Fibroblast of pulmonary artery (primary cell): ENCODE data around the gene HTR6.
A peak's percentile ranks its signal among the peaks of the same experiment; 100 is the strongest.

Experiments used
- DNase-seq: peaks from one replicate; pipeline ENCODE4 v3.0.0-alpha.2; 2010; ENCODE audit warnings: low read depth
- H3K4me3 ChIP-seq: replicated peaks from 2 replicates; pipeline ENCODE4 v1.5.1; 2011; ENCODE audit warnings: low read depth, mild to moderate bottlenecking, control low read depth, low read length, moderate library complexity
- TF ChIP-seq, protein P1 (sequence below): IDR thresholded peaks from 2 replicates; pipeline ENCODE4 v1.5.1; 2011; ENCODE audit warnings: mild to moderate bottlenecking, control low read depth, low read length, inconsistent platforms; ENCODE audit errors: missing control alignments

HTR6 gene

DNA sequence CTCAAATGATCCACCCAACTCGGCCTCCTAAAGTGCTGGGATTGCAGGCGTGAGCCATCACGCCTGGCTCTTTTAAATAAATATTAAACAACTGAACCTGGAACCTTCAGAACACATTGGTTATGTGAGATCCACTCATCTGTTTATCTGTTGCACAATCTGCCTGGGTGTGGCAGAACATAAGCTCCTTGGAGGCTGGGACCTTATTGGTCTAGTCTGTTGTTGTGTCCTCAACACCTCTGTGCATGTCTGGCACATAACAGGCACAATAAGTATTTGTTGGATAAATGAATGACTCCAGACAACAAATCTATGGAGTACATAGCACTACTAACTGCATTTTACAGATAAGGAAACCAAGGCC, 24.7 kb upstream of the HTR6 start:
- TF ChIP-seq, protein P1, sequence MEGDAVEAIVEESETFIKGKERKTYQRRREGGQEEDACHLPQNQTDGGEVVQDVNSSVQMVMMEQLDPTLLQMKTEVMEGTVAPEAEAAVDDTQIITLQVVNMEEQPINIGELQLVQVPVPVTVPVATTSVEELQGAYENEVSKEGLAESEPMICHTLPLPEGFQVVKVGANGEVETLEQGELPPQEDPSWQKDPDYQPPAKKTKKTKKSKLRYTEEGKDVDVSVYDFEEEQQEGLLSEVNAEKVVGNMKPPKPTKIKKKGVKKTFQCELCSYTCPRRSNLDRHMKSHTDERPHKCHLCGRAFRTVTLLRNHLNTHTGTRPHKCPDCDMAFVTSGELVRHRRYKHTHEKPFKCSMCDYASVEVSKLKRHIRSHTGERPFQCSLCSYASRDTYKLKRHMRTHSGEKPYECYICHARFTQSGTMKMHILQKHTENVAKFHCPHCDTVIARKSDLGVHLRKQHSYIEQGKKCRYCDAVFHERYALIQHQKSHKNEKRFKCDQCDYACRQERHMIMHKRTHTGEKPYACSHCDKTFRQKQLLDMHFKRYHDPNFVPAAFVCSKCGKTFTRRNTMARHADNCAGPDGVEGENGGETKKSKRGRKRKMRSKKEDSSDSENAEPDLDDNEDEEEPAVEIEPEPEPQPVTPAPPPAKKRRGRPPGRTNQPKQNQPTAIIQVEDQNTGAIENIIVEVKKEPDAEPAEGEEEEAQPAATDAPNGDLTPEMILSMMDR = no peak
- no peak overlapping the region for H3K4me3 ChIP-seq
- DNase-seq = no peak

DNA sequence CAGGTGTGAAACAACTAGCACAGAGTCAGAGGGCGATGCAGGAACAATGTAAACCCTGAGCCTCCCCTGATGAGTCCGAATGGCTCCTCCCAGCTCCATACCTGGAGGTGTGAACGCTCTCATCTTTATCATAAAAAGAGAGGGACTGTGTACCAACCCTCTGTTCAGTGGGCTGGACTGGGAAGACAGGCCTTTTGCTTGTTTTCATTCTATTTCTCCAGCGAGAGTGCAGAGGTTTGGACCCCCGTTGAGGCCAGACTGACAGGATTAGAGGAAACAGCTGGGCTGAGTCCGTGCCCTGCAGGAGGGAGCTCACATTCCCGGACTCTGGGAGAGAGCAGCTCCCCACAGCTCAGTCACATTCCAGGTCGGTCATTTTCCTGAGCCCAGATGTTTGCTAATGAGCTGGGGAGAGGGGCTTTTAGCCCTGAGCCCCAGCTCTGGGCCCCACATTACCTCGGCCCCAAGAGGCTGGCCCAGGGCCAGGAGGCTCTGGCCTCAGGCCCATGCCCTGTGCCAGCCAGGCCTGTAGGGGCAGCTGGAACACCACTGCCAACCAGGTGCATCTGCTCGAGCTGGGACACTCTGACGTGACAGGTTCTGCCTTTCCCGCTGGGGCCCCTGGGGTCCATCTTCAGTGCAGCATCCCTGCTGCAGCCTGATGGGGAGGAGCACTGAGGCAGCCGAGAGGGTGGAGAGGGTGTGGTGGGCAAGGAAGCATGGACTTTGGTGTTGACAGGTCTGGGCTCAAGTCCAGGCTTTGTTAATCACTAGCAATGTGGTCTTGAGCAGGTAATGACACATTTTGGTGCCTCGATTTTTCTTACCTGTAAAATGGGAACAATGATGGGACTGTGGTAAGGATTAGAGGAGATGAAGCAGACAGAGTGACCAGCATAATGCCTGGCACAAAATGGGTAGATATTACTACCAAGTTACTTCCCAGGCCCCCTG, 24.0 kb upstream of the HTR6 start:
- TF ChIP-seq, protein P1 = no peak
- H3K4me3 ChIP-seq = no peak overlapping the region
- DNase-seq = no peak

DNA sequence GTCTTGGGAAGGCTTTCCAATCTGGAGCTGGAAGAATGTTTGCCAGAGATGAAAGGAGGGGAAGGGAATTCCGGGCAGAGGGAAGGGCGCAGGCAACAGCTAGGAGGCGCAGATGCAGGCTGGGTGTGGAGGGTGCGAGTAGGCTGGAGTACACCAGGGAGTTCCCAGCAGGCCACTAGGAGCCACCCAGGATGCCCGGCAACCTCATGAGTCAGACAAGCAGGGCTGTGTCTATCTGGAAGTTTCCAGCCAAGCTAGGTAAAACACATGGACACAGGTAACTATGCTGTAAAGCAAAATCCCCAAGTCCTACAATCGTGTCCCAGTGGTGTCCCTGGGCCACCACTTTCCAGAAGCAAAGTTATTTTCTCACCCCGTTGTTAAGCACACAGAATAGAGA, 21.6 kb upstream of the HTR6 start:
- TF ChIP-seq, protein P1 = no peak
- H3K4me3 ChIP-seq = peak overlapping the region; percentile 52
- no peak for DNase-seq

DNA sequence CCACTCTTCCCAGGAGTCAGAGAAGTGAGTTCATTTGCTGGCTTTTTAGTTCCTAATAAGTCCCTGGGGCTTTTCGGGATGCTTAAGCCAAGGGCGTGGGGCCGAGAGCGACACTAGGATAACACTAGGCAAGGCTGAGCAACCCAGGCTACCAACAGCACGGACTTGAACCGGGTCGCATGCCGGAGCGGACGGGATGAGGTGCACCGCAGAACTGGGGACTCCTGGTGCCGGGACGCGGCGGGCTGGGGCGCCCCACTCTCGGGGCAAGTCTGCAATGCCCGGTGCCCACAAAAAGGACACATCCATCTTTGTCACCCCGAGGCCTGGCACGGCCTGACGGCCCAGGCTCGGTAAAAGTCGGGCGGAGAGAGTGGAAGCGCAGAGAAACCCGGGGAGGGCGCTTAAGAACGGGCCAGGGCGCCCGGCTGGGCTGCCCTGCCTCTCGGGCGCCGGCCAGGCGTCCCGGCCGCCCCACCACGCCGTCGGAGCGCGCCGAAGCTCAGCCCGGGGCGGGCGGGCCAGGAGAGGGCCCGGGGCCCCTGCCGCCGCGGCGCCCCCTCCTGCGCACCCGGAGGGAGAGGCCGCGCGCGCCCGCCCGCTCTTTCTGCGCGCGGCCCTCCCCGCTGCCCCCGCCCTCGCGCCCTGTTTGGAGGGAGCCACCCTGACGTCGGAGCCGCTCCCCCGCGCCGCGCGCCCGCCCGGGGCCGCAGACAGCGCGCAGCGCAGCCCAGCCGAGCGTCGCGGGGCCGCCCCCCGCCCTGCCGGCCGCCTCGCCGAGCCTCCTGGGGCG, 20.9 kb upstream of the HTR6 start, which contains the start of gene NBL1:
NBL1 (plus strand) TSS at position 710 of the 793 bp plus-strand sequence. CDS start 10,720 bp downstream, outside the sequence.
- peak; percentile 67 for DNase-seq
- TF ChIP-seq, protein P1 = no peak
- peak within 1 kb of the TSS; percentile 77 for H3K4me3 ChIP-seq

DNA sequence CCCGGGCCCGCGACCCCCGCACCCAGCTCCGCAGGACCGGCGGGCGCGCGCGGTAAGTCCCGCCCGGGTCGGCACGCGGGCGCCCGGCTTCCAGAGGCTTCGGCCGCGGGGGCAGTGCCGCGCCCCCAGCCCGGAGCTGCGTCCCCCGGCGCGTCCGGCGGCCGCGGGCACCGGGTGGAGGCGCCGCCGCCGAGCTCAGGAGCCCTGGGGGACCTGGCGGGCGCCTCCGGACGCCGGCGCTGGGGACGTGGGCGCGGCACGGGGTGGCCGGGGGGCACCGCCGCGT, 20.3 kb upstream of the HTR6 start:
- TF ChIP-seq, protein P1 = no peak
- peak overlapping the region; percentile 77 for H3K4me3 ChIP-seq
- no peak for DNase-seq

DNA sequence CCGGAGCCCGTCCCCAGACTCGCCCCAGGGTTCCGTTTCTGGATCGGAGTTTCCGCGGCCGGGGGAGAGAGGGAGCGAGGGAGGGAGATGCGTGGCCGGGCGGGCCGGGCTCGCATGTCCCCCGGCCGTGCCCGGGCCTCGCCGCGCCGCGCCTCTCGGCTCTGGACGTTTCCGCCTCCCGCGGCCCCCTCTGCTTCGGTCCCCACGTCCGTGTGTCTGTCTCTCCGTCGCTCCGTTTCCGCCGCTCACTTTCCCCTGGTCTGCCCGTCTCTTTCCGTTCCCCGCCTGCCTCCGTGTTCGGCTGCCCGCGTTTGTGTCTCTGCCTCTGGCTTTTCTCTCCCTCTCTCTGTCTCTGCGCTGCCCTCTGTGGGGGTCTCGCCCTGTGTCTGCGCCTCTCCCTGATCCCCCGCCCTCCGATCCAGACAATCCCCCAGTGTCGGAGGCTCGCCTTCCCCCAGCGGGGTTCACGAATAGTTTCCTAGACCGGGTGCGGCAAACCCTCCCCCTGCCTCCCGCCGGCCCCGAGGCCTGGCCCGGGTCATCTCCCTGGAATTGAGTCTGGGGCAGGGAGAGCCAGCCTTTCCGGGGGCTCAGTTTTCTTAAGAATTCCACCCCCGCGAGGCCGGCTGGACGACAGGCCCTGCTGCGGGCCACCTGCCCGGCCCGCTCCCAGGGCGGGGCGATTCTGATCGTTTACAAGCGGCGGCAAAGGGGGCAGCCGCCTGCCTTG, 19.8 kb upstream of the HTR6 start:
- DNase-seq = no peak
- H3K4me3 ChIP-seq = peak overlapping the region; percentile 77
- TF ChIP-seq, protein P1 = no peak
